VCaP (cell line): ENCODE results near the gene CYP21A2.

Source experiments
- H3K27ac ChIP-seq: fragments of 450-650 bp; 2 replicates; pipeline ENCODE4 v1.5.1; 2017
- CTCF ChIP-seq: fragments of 450-650 bp; conservative IDR thresholded peaks from 2 replicates; pipeline ENCODE4 v1.5.1; 2017; ENCODE audit warnings: mild to moderate bottlenecking, moderate library complexity

CYP21A2 gene

GRCh38 chr6:32069878-32070515, 31.8 kb downstream of the CYP21A2 start:
- TF ChIP-seq CTCF: no peak
- H3K27ac ChIP-seq: no peak overlapping the region

- no peak for TF ChIP-seq CTCF
- H3K27ac ChIP-seq: no peak overlapping the region
Observed at GRCh38 chr6:32070814-32071543, 32.8 kb downstream of the CYP21A2 start.

- H3K27ac ChIP-seq: no peak overlapping the region
- TF ChIP-seq CTCF: no peak
Observed at GRCh38 chr6:32073101-32073500, 34.9 kb downstream of the CYP21A2 start.

- TF ChIP-seq CTCF: no peak
- no peak overlapping the region for H3K27ac ChIP-seq
Observed at GRCh38 chr6:32073613-32074012, 35.4 kb downstream of the CYP21A2 start.

GRCh38 chr6:32074996-32075532, 36.8 kb downstream of the CYP21A2 start:
- no peak for TF ChIP-seq CTCF
- H3K27ac ChIP-seq: no peak overlapping the region

- no peak for TF ChIP-seq CTCF
Observed at GRCh38 chr6:32075781-32076180, 37.6 kb downstream of the CYP21A2 start.

GRCh38 chr6:32076321-32076809, 38.1 kb downstream of the CYP21A2 start:
- H3K27ac ChIP-seq: no peak overlapping the region
- TF ChIP-seq CTCF: no peak

More at GRCh38 chr6:32075781-32076180, 37.6 kb downstream of the CYP21A2 start:
- no peak overlapping the region for H3K27ac ChIP-seq
